ENCODE results near the gene SEZ6L. TPM values are rescaled to one million over a fixed set of nuclear protein-coding genes. Genes with fewer than 3 reads are reported as not detected.

SEZ6L gene
- total RNA-seq, 1 experiment from 2014 or later: not detected

DNA sequence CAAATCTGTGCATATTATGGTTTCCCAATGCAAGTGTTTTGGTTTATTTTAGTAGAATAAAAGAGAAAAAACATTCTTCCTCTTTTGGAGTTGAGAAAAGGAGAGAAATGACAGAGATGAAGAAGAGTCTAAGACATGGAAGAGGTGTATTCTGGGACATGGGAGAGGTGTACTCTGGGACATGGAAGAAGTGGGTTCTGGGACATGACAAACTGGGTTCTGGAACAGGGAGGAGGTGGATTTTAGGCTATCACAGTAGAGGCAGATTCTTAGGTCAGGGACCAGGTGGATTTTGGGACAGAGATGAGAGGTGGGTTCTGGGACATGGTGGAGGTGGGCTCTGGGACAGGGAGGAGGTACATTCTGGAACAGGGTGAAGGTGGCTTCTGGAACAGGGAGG, 257.7 kb downstream of the SEZ6L start:
- no peaks in the 10 kb centered on the region for H4K20me1 ChIP-seq (ENCODE audit: insufficient read depth)
- ATAC-seq (no peak), DNase-seq (ENCODE audit: low read depth, low spot score) (no peak)
- intact Hi-C loops (cut with micrococcal nuclease): no loop called here
- no peaks in the 10 kb centered on the region for H3K9me2 ChIP-seq (ENCODE audit: insufficient read depth)
- H3K4me3 ChIP-seq (replicated peaks in 1 of 2; ENCODE audit: low read depth in 1 of 2, low read length in 2 of 2): no peak overlapping the region
- TF ChIP-seq EZH2phosphoT487 (IDR thresholded peaks at IDR 0.05; ENCODE audit: borderline replicate concordance): no peak
- no peak for TF ChIP-seq JUND (IDR thresholded peaks at IDR 0.05)
- no peak for TF ChIP-seq TCF7L2 (IDR thresholded peaks at IDR 0.05; ENCODE audit: borderline replicate concordance, extremely low read depth, insufficient read depth, insufficient read length)
- TF ChIP-seq SP1 (IDR thresholded peaks at IDR 0.05; ENCODE audit: low read depth): no peak
- TF ChIP-seq, protein P1, sequence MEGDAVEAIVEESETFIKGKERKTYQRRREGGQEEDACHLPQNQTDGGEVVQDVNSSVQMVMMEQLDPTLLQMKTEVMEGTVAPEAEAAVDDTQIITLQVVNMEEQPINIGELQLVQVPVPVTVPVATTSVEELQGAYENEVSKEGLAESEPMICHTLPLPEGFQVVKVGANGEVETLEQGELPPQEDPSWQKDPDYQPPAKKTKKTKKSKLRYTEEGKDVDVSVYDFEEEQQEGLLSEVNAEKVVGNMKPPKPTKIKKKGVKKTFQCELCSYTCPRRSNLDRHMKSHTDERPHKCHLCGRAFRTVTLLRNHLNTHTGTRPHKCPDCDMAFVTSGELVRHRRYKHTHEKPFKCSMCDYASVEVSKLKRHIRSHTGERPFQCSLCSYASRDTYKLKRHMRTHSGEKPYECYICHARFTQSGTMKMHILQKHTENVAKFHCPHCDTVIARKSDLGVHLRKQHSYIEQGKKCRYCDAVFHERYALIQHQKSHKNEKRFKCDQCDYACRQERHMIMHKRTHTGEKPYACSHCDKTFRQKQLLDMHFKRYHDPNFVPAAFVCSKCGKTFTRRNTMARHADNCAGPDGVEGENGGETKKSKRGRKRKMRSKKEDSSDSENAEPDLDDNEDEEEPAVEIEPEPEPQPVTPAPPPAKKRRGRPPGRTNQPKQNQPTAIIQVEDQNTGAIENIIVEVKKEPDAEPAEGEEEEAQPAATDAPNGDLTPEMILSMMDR (IDR thresholded peaks at IDR 0.05 in 2 of 3, conservative IDR thresholded peaks at IDR 0.05 in 1 of 3; ENCODE audit: borderline replicate concordance in 1 of 3, insufficient read depth in 1 of 3, low read depth in 2 of 3, low read length in 2 of 3): no peak
- no peak for TF ChIP-seq ZFX (IDR thresholded peaks at IDR 0.05)
- TF ChIP-seq, protein P2, sequence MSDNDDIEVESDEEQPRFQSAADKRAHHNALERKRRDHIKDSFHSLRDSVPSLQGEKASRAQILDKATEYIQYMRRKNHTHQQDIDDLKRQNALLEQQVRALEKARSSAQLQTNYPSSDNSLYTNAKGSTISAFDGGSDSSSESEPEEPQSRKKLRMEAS (IDR thresholded peaks at IDR 0.05): no peak
- no peak for TF ChIP-seq RAD21 (IDR thresholded peaks at IDR 0.05; ENCODE audit: low read depth)
- no peak for TF ChIP-seq FOSL1 (IDR thresholded peaks at IDR 0.05; ENCODE audit: low read depth)
- TF ChIP-seq, protein P3, sequence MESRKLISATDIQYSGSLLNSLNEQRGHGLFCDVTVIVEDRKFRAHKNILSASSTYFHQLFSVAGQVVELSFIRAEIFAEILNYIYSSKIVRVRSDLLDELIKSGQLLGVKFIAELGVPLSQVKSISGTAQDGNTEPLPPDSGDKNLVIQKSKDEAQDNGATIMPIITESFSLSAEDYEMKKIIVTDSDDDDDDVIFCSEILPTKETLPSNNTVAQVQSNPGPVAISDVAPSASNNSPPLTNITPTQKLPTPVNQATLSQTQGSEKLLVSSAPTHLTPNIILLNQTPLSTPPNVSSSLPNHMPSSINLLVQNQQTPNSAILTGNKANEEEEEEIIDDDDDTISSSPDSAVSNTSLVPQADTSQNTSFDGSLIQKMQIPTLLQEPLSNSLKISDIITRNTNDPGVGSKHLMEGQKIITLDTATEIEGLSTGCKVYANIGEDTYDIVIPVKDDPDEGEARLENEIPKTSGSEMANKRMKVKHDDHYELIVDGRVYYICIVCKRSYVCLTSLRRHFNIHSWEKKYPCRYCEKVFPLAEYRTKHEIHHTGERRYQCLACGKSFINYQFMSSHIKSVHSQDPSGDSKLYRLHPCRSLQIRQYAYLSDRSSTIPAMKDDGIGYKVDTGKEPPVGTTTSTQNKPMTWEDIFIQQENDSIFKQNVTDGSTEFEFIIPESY (IDR thresholded peaks at IDR 0.05; ENCODE audit: extremely low read depth, insufficient replicate concordance, low read length): no peak
- TF ChIP-seq SIN3A (IDR thresholded peaks at IDR 0.05; ENCODE audit: low read depth): no peak
- no peak for TF ChIP-seq ELF1 (IDR thresholded peaks at IDR 0.05; ENCODE audit: borderline replicate concordance, low read depth)
- no peak for TF ChIP-seq YY1 (IDR thresholded peaks at IDR 0.05; ENCODE audit: extremely low read depth, insufficient replicate concordance, low read depth, low read length)
- H3K27me3 ChIP-seq (ENCODE audit: insufficient read depth, low read length): no peaks in the 10 kb centered on the region; the same call in 1 of the 2 replicates
- no peak overlapping the region for H3K4me2 ChIP-seq (ENCODE audit: low read length)
- peaks cover 8 to 10% of the 10 kb centered on the region in 2 experiments; a peak in 2 of 4 replicates for H3K9me3 ChIP-seq (ENCODE audit: control insufficient read depth in 1 of 2, insufficient read depth in 1 of 2, low read depth in 1 of 2, low read length in 2 of 2)
- RAD21 ChIA-PET (ENCODE audit: low non-redundant PET in 1 of 2, low total read pairs in 2 of 2, uncharacterized antibody in 2 of 2, unreplicated experiment in 2 of 2): no interaction called here
- no peak overlapping the region for H2AFZ ChIP-seq (ENCODE audit: low read depth, low read length, poor library complexity, severe bottlenecking)
- H3K9ac ChIP-seq (ENCODE audit: low read length): no peak overlapping the region
- H3K27ac ChIP-seq (ENCODE audit: low read depth, low read length): no peak overlapping the region
- no TSS peak for BruUV-seq (replicated peaks)
- POLR2A ChIA-PET: no interaction called here
- no peaks in the 10 kb centered on the region for H3K36me3 ChIP-seq (ENCODE audit: control insufficient read depth in 1 of 2, insufficient read depth in 2 of 2, low read length in 2 of 2)
- H3K79me2 ChIP-seq (ENCODE audit: insufficient read depth, low read length): no peaks in the 10 kb centered on the region
- CTCF ChIA-PET: no interaction called here
- H3K4me1 ChIP-seq (ENCODE audit: control insufficient read depth in 1 of 2, insufficient read depth in 2 of 2, low read length in 2 of 2): peaks cover 6 to 17% of the 10 kb centered on the region in 2 experiments

Measured in HCT116 (cell line).